ENCODE results near the gene GPR45. TPM values are rescaled to one million over a fixed set of nuclear protein-coding genes. Genes with fewer than 3 reads are reported as not detected.

Gene GPR45
- total RNA-seq (under 1 TPM in 1 of 2 donors, not detected in 1; 0.68 TPM), polyA plus RNA-seq (ENCODE audit: insufficient read depth, low read depth, low replicate concordance) (0.74 TPM)
- long read RNA-seq, donor 1 = 0 reads
- long read RNA-seq, donor 2 = 0 reads

DNA sequence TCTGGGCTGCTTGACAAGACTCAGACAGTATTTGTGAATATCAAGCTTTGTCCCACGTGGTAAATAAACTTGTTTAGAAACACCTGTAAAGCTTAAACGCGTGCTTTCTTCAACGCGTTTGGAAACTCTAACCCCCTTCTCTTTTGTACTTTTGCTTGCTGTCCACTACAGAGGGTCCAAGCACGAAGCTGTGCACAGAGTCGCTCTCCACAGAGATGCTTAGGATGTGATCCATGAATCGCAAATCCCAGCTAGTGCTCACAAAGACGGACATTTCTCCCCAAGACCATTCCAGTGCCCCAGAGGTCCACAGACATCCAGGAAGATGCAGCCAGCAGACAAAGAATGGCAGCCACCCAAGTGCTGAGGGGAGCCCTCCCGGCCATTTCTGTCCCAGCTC lies at the start of gene GPR45:
Gene GPR45 (plus strand): TSS at position 301 of the 400 bp plus-strand sequence. CDS start 116 bp downstream, outside the sequence.
- H3K36me3 ChIP-seq (ENCODE audit: low read depth, missing control alignments) = no peaks in the 10 kb centered on the region
- WGBS, 2 donors = 64 to 79% methylated on average over 9 to 10 of the region's 10 CpGs
- H3K27ac ChIP-seq = no peak within 1 kb of the TSS
- intact Hi-C loops (cut with DNase I; ENCODE audit: low total_unique reads) = no loop called here
- no peaks in the 10 kb centered on the region for H3K27me3 ChIP-seq
- TF ChIP-seq CTCF (IDR thresholded peaks at IDR 0.05) = no peak
- H3K4me1 ChIP-seq = no peaks in the 10 kb centered on the region
- DNase-seq = no peak
- H3K4me3 ChIP-seq = peak within 1 kb of the TSS in 1 of 2 donors; percentile 33
- no peaks in the 10 kb centered on the region for H3K9me3 ChIP-seq

GRCh38 chr2:105194022-105194675 lies 47.4 kb upstream of the GPR45 start:
- Histone ChIP-seq H3K4me1 (no peaks in the 10 kb centered on the region), H3K4me3 (no peak overlapping the region), H3K36me3 (ENCODE audit: low read depth, missing control alignments) (no peaks in the 10 kb centered on the region), H3K27ac (no peak overlapping the region), H3K9me3 (no peaks in the 10 kb centered on the region), H3K27me3 (no peaks in the 10 kb centered on the region)
- TF ChIP-seq POLR2A (IDR thresholded peaks at IDR 0.05) (no peak), CTCF (IDR thresholded peaks at IDR 0.05) (no peak)
- intact Hi-C loops (cut with DNase I; ENCODE audit: low total_unique reads) = no loop called here
- 46 to 47% methylated on average over 14 of the region's 14 CpGs for WGBS, 2 donors
- no peak for DNase-seq

- H3K27ac ChIP-seq = no peak overlapping the region
- H3K36me3 ChIP-seq (ENCODE audit: low read depth, missing control alignments) = no peaks in the 10 kb centered on the region
- intact Hi-C loops (cut with DNase I; ENCODE audit: low total_unique reads) = no loop called here
- TF ChIP-seq CTCF (IDR thresholded peaks at IDR 0.05) (no peak), POLR2A (IDR thresholded peaks at IDR 0.05) (no peak)
- H3K9me3 ChIP-seq = no peaks in the 10 kb centered on the region
- no peaks in the 10 kb centered on the region for H3K27me3 ChIP-seq
- H3K4me1 ChIP-seq = no peaks in the 10 kb centered on the region
- no peak for DNase-seq
- H3K4me3 ChIP-seq = no peak overlapping the region
- WGBS, 2 donors = 82 to 94% methylated on average over 2 to 4 of the region's 4 CpGs
Observed at GRCh38 chr2:105196651-105197050, 44.9 kb upstream of the GPR45 start.

DNA sequence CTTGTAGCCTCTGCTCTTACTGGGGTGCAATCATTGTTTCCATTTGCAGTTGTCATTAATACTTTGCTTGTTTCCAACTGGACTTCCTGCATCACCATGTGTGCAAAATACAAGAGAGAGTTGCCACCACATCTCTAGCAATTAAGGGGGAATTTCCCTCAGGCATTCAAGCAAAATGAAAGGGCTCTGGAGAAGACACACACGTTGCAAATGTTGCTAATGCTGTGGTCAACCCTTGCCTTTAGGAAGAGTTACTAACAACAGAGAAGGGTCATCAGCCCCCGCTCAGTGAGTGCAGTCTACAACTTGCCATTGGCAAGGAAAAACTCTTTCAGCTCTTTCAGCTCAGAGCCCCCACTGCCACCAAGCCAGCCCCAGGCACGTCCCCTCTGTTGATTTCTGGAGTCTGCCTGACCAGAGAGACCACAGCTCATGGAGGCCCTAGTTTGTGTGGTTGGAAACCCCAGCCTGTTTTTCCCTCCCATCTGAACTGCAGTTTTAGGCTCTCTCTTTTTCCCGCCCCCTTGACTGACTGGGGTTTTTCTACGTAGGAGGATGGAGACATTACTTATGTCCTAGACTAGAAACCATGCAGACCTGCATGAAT lies 25.9 kb upstream of the GPR45 start:
- Histone ChIP-seq H3K4me3 (no peak overlapping the region), H3K36me3 (ENCODE audit: low read depth, missing control alignments) (no peaks in the 10 kb centered on the region), H3K27ac (no peak overlapping the region), H3K9me3 (no peaks in the 10 kb centered on the region), H3K27me3 (no peaks in the 10 kb centered on the region), H3K4me1 (no peaks in the 10 kb centered on the region)
- intact Hi-C loops (cut with DNase I; ENCODE audit: low total_unique reads) = no loop called here
- 66 to 70% methylated on average over 5 of the region's 5 CpGs for WGBS, 2 donors
- TF ChIP-seq POLR2A (IDR thresholded peaks at IDR 0.05) (no peak), CTCF (IDR thresholded peaks at IDR 0.05) (no peak)
- DNase-seq = no peak
